ENCODE data around the gene RHOB.

Gene RHOB

GRCh38 chr2:20444101-20444992, 2.5 kb upstream of the RHOB start:
- no peak for DNase-seq (ENCODE audit: low read depth)
- no peak for TF ChIP-seq CTCF (IDR thresholded peaks at IDR 0.05; ENCODE audit: low read depth, low read length, missing control alignments)
- H3K4me3 ChIP-seq (ENCODE audit: low read depth, low read length): no peak overlapping the region
- in situ Hi-C loops (cut with HindIII; ENCODE audit: low sequenced_read_pairs): loop anchor here (5.0 kb wide), 1 partner anchor 203 kb away; no protein-coding TSS in a partner anchor

- in situ Hi-C loops (cut with HindIII; ENCODE audit: low sequenced_read_pairs): loop anchor here (5.0 kb wide), 2 partner anchors 67 to 202 kb away; no protein-coding TSS in a partner anchor
- no peak for TF ChIP-seq CTCF (IDR thresholded peaks at IDR 0.05; ENCODE audit: low read depth, low read length, missing control alignments)
- DNase-seq (ENCODE audit: low read depth): no peak
- no peak overlapping the region for H3K4me3 ChIP-seq (ENCODE audit: low read depth, low read length)
Measured at GRCh38 chr2:20444993-20445910, 1.6 kb upstream of the RHOB start.

DNA sequence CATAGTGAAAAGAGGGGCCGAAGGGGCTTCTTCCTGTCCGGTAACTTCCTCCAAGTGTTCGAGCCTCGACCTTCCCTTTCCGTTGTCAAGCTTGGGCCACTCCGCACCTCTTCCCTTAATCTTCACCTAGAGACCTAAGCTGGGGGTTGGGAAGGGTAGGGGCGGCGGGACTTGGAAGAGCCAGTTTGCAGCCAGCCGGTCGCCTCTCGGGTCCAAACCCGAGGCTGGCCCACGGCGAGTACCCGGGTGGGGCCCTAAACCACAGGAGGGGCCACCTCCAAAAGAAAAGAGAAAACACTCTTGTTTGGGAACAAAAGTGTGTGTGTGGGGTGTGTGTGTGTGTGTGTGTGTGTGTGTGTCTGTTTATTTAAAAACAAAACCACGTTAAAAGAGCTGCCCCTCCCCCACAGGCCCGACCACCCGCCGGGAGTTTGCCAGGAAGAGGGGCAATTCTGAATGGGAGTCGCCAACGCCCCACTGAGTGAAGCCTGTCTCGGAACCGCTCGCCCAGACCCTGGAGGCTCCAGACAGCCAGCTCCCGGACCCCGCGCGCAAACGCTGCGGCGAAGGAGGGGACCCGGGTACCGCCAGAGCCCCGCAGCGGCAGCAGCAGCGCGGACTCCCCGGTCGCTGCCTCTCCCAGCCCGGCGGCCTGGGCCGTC, 488 bp upstream of the RHOB start:
- DNase-seq (ENCODE audit: low read depth): no peak
- in situ Hi-C loops (cut with HindIII; ENCODE audit: low sequenced_read_pairs): loop anchor here (5.0 kb wide), 1 partner anchor 66 kb away; no protein-coding TSS in a partner anchor
- peak; percentile 2 for TF ChIP-seq CTCF (IDR thresholded peaks at IDR 0.05; ENCODE audit: low read depth, low read length, missing control alignments)
- H3K4me3 ChIP-seq (ENCODE audit: low read depth, low read length): peak overlapping the region; percentile 71

DNA sequence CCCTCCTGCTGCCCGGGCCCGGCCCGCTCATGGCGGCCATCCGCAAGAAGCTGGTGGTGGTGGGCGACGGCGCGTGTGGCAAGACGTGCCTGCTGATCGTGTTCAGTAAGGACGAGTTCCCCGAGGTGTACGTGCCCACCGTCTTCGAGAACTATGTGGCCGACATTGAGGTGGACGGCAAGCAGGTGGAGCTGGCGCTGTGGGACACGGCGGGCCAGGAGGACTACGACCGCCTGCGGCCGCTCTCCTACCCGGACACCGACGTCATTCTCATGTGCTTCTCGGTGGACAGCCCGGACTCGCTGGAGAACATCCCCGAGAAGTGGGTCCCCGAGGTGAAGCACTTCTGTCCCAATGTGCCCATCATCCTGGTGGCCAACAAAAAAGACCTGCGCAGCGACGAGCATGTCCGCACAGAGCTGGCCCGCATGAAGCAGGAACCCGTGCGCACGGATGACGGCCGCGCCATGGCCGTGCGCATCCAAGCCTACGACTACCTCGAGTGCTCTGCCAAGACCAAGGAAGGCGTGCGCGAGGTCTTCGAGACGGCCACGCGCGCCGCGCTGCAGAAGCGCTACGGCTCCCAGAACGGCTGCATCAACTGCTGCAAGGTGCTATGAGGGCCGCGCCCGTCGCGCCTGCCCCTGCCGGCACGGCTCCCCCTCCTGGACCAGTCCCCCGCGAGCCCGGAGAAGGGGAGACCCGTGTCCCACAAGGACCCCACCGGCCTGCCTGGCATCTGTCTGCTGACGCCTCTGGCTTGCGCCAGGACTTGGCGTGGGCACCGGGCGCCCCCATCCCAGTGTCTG, 767 bp downstream of the RHOB start:
- in situ Hi-C loops (cut with HindIII; ENCODE audit: low sequenced_read_pairs): loop anchor here (5.0 kb wide), 1 partner anchor 65 kb away; no protein-coding TSS in a partner anchor
- DNase-seq (ENCODE audit: low read depth): no peak
- TF ChIP-seq CTCF (IDR thresholded peaks at IDR 0.05; ENCODE audit: low read depth, low read length, missing control alignments): no peak
- peak overlapping the region; percentile 71 for H3K4me3 ChIP-seq (ENCODE audit: low read depth, low read length)

GRCh38 chr2:20448246-20448976, 1.5 kb downstream of the RHOB start:
- no peak for DNase-seq (ENCODE audit: low read depth)
- in situ Hi-C loops (cut with HindIII; ENCODE audit: low sequenced_read_pairs): loop anchor here (5.0 kb wide), 1 partner anchor 64 kb away; no protein-coding TSS in a partner anchor
- no peak for TF ChIP-seq CTCF (IDR thresholded peaks at IDR 0.05; ENCODE audit: low read depth, low read length, missing control alignments)
- H3K4me3 ChIP-seq (ENCODE audit: low read depth, low read length): peak overlapping the region; percentile 71
